22Rv1 (cell line): ENCODE data around the gene CHST3.

ENCODE experiments used
- H3K27ac ChIP-seq: fragments of 450-650 bp; 2 replicates; pipeline ENCODE4 v1.5.1; 2017
- CTCF ChIP-seq: fragments of 450-650 bp; IDR thresholded peaks from 2 replicates; pipeline ENCODE4 v1.5.1; 2017; ENCODE audit warnings: mild to moderate bottlenecking
- ZFX ChIP-seq: fragments of 450-650 bp; IDR thresholded peaks from 2 replicates; pipeline ENCODE4 v1.6.1; 2017; ENCODE audit warnings: antibody characterized with exemption, borderline replicate concordance

CHST3 gene

GRCh38 chr10:71952745-71953144, 11.4 kb upstream of the CHST3 start:
- no peak for TF ChIP-seq CTCF
- no peak for TF ChIP-seq ZFX
- H3K27ac ChIP-seq, result no peak overlapping the region

GRCh38 chr10:71957546-71958275, 6.5 kb upstream of the CHST3 start:
- H3K27ac ChIP-seq, result no peak overlapping the region

GRCh38 chr10:71959526-71959925, 4.7 kb upstream of the CHST3 start:
- H3K27ac ChIP-seq, result no peak overlapping the region
- no peak for TF ChIP-seq CTCF
- TF ChIP-seq ZFX, result no peak

More at GRCh38 chr10:71957546-71958275, 6.5 kb upstream of the CHST3 start:
- TF ChIP-seq CTCF (no peak), ZFX (no peak)

- no peak overlapping the region for H3K27ac ChIP-seq
- no peak for TF ChIP-seq ZFX
- no peak for TF ChIP-seq CTCF
Observed at GRCh38 chr10:71961831-71962230, 2.4 kb upstream of the CHST3 start.

- no peak for TF ChIP-seq CTCF
- TF ChIP-seq ZFX, result no peak
- H3K27ac ChIP-seq, result no peak overlapping the region
Observed at GRCh38 chr10:71962901-71963300, 1.3 kb upstream of the CHST3 start.

- TF ChIP-seq ZFX, result no peak
- no peak for TF ChIP-seq CTCF
- H3K27ac ChIP-seq, result peak overlapping the region; percentile 61; the same call in 1 of the 2 replicates
Observed at GRCh38 chr10:71963351-71964097, 671 bp upstream of the CHST3 start.
